GM21723 (cell line): Measurements from ENCODE around the gene ADCY1.
"Not testable (repeated sequence)": the region's sequence is repeated elsewhere in the genome, so short reads cannot be mapped to it uniquely, and the experiment has no call there.

ENCODE experiments used
- ATAC-seq: cut with Tn5 transposase; IDR thresholded peaks from one replicate; pipeline ENCODE4 v1.9.1; 2021; ENCODE audit warnings: mild to moderate bottlenecking, moderate library complexity; ENCODE audit not compliant: unreplicated experiment

ADCY1 gene

DNA sequence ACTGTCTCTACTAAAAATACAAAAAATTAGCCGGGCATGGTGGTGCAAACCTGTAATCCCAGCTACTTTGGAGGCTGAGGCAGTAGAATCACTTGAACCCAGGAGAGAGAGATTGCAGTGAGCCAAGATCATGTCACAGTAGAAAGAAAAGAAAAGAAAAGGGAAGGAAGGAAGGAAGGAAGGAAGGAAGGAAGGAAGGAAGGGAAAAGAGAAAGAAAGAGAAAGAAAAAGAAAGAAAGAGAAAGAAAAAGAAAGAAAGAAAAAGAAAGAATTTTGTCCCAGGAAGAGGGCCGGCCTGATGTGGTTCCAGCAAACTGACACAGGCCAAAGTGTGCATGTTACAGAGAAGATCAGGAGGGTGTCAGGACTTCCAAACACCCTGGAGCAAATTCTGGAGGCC lies 151.1 kb downstream of the ADCY1 start:
- not testable (repeated sequence) for ATAC-seq

DNA sequence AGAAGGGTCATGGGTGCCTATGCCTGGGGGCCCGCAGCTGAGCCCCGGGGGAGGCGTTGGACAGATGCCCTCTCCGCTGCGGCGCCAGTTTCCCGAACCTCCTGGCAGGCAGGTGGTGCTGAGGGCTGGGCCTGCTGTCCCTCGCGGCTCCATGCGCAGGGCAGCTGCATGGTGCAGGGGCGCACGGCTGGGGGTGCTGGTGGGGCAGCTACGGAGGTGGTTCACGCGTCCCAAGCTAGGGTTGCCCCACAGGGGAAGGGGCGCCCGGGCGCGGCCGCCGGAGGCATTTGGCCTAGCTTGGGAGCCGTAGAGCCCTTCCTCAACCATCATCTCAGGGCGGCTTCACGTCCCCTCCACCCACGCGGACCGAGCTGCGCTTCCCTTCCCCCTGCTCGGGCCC lies 152.7 kb downstream of the ADCY1 start:
- ATAC-seq: no peak

DNA sequence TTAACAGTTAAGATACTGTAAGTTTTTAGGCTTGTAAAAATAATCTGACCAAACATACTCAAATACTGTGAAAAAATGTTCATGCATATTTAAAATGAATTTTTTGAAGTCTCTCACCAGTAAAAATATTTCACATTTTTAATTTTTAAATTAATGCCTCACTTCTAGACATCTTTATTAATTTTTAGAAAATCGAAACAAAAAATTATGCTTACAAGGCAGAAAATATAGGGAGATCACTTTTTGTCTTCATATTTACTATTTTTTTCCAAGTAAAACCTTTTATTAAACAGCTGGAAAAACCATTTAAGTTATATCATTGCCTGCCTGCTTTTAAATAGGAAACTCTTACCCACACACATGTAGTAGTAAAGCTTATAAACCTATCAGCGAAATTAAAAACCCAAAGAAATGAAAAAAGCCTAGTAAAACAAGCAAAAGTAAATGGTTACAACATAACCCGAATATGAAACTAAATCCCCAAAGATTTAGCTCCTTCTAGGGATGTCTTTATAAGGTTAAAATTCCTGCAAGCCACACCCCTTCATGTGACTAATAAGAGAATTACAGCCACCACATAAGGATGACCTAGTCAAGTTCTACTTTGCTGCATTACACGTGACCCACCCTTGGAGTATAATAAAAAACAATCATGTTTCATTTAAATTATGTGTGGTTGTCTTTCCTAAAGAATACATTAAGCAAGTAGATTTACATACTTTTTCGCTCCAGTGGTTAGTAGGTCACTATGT lies 157.7 kb downstream of the ADCY1 start:
- ATAC-seq: not testable (repeated sequence)

DNA sequence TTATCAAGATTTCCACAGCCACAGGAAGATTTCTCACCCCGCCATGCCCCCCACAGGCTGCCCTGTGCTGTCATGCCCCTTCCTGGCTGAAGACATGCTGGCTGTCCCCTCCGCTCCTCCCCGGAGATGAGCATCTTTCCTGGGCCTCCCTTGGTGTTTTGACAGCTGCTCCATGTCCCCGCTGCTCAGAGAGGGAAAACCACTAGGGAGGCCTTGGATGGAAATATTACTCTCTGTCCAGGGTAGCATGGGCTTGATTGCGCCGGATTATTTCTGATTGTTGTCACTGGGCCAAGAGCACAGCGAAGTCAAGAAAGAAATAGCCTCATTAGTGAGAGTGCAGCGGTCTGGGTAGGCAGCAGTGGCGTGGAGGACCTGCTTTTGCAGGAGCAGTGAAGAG lies 164.8 kb downstream of the ADCY1 start:
- not testable (repeated sequence) for ATAC-seq

DNA sequence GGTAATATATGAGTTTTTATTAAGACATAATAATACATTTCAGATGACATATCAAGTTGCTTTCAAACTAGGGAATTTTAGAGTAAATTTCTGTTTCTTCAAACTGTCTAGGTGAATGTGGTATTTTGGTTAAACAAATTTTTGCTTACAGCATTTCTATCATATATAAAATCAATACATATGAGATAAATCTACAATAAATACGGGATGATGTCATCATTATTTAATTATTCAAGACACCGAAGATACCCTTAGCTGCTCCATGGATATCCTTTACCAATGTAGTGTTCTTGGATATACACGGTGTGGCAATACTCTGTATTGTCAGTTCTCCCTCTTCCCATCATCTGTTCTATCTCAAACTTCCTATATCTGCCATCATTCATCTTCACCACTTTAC lies 166.4 kb downstream of the ADCY1 start:
- ATAC-seq: not testable (repeated sequence)

DNA sequence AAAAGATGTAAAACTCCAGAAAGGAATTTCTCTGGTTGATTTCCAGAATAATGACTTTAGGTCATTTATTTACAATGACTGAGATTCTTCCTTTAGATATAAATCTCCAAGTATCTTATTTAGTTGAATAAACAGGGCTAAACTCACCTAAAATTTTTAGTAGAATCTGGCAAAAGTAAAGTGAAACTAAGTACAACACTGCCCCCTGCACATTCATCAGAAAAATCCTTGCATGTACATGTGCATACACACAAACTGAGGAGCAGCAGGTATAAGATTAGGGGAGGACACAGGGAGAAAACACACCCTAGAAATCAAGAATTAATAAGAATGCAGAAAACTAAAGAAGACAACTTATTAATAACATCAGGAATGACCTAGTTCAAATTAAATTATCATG lies 174.8 kb downstream of the ADCY1 start:
- ATAC-seq: not testable (repeated sequence)

DNA sequence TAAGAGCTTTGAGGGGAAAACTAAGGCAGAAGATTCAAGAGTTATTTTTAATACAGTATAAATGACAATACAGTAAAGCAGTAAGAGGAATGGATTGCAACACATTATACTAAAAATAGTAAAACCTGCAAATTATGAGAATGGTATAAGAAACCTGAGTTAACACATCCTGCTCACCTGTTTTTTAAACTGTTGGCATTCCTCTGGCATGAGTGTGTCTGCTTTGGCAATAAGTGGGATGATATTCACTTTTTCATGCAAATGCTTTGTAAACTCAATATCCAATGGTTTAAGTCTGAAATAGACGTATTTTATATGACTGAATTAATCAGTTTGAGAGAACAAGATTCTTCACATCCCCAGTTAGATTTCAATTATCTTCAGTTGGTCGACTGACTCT lies 177.2 kb downstream of the ADCY1 start:
- not testable (repeated sequence) for ATAC-seq

DNA sequence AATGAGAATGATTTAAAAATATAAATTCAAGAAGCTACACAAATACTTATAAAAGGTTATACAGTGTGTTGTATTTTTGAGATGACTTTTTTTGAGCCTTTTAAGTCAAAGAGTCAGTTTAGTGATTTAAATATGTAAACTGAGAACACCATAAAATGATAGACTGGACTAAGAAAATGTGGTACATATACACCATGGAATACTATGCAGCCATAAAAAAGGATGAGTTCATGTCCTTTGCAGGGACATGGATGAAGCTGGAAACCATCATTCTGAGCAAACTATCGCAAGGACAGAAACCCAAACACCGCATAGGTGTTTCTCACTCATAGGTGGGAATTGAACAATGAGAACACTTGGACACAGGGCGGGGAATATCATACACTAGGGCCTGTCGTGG lies 182.2 kb downstream of the ADCY1 start:
- ATAC-seq: not testable (repeated sequence)

DNA sequence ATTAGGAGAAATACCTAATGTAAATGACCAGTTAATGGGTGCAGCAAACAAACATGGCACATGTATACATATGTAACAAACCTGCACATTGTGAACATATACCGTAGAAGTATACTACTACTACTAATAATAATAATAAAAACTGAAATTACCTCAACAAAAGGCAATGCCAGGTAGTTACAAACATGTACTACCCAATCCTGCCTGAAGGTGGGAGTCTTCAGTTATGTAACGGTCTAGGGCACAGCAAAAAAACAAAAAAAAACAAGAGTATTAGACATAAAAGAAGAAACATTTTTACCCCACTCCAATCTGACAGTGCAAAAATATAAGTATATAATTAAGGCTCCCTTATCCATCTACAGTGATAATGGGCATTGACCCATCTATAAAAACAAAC lies 182.6 kb downstream of the ADCY1 start:
- ATAC-seq: not testable (repeated sequence)

DNA sequence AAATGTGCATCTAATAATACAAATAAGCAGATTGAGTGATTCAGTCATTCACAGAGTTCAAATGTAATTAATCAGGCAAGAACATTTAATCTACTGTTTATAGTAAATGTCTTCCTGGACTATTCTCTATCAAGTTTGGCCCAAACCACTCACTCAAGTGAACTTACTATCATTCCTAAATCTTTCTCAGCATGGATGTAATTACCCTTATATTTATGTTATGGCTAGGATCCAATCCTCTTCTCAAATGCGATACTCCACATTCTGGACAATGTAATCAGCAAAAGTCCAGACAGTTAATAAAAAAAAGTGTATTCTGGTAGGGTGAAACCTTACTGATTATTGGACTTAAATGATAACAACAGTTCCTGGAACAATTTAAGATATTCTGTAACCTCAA lies 185.3 kb downstream of the ADCY1 start:
- not testable (repeated sequence) for ATAC-seq

DNA sequence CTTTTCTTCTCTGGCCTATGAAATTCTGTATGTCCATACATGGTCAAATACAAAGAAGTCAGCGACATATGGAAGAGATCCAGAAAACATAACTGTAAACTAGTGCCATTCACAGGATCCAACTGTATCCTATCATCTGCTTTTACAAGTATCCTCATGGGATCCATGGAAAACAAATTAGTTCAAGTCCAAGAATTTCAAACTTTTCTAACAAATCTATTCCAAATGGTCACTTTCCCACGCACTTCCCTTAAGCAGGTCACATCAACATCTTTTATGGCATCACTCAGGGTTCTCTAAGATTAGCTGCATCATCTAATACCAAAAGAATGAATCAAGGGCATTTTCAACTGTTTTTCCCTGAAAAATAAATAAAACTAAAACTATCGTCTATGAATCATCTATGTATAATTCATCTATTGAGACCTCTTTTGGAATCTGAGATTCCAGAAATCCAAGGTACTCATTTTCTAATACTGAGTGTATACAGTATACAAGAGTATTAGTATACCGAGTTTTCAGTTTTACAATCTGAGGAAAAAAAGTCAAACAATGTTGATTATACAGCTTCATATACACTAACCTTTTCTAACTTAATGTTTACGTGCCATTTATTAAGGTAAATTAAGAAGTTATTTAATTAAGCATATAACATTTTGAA lies 187.5 kb downstream of the ADCY1 start:
- ATAC-seq: not testable (repeated sequence)

DNA sequence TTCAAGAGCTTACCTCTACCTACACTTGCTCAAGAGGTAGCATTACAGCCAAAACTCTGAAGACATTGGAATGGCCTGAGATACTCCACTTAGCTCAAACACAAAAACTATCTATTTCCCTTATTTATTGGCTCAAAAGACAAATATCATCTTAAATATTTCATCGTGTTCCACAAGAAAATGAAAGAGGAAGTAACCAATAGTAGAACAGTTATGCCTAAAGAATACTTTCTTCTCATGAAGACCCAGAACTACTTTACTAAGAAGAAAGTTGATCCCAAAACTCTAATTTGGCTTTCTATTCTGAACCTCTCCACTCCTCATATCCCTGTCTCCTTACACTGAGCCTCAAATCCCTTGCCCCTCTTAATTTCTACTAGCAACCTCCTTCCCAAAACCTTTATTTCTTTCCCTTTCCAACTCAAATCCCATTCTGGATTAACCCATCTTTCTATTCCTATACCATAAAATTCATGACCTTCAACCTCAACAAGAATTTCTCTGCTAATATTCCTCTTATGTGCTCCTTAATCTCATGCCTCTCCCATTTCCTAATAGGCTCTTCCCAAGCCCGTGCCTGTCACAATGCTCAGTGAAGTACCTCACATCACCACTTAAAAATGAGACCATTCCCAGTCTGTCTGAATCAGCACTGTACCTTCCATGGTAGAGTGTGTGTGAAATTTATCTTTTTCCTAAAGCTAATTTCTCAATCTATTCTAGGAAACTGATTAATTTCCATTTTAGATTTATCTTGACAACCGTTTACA lies 188.2 kb downstream of the ADCY1 start:
- ATAC-seq: not testable (repeated sequence)

DNA sequence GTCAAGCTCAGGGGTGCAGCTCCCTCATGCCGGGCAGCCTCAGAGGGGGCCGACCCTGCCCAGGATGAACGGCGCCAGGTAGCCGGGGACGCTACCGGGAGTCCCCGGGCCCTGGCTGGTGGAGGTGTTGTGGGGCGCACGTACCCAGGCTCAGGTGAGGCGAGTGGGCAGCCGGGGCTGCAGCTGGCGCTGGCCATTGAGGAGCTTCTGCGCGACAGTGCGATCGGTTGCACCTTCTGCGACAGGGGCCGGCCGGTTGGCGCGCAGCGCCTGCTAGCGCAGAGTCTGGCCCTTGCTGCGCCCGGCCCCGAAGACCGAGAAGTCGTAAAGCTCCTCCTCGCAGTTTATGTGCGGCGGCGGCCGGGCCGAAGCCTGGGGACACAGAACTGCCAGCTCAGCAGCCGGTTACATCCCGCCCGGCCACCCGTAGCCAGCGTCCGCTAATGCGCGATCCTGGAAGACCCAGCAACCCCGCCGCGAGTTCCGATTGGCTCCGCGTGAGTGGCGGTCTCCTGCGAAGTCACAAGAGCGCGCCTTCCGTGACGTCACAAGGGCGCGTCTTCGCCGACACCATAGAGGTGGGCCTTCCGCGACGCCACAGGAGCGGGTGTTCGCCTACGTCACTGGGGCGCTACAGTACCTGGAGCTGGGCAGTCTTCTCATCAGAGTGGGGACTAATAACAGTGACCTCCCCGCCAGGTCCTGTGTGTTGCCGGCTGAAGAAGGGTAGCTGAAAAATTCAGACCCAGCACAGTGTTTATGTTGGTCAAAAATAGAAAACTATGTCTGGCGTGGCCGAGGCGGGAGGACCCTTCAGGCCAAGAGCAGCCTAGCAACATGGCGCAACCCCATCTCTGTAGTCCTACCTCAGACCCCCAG lies 194.6 kb downstream of the ADCY1 start:
- peak; percentile 100 for ATAC-seq

DNA sequence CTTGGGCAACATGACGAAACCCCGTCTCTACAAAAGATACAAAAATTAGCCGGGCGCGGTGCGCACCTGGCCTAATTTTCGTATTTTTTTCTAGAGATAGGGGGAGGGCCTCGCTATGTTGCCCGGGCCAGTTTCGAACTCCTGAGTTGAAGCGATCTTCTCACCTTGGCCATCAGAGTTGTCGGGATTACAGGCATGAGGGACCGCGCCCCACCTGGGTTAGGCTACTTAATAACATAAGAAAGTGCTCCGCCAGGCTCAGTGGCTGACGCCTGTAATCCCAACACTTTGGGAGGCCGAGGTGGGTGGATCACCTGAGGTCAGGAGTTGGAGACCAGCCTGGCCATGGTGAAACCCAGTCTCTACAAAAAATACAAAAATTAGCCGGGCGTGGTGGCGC lies 195.5 kb downstream of the ADCY1 start:
- ATAC-seq: not testable (repeated sequence)
